CD4-positive, alpha-beta T cell treated with Interleukin-4 for 4 hours (primary cell): ENCODE data around the gene SLC6A9.

Source experiments
- DNase-seq: peaks from one replicate; pipeline ENCODE4 v3.0.0-alpha.2; 2020

Gene SLC6A9

GRCh38 chr1:44031252-44032169 is at the start of gene SLC6A9:
Gene SLC6A9, minus strand, starts transcription at chr1:44031462. Its CDS starts 7,185 bp downstream, at chr1:44024277.
- no peak for DNase-seq

- no peak for DNase-seq
Observed at GRCh38 chr1:44079566-44079965, 48.3 kb upstream of the SLC6A9 start.

GRCh38 chr1:44078104-44078503 is 46.8 kb upstream of the SLC6A9 start:
- no peak for DNase-seq

GRCh38 chr1:44077421-44077820 is 46.2 kb upstream of the SLC6A9 start:
- DNase-seq: no peak

GRCh38 chr1:44076066-44076465 is 44.8 kb upstream of the SLC6A9 start:
- no peak for DNase-seq

GRCh38 chr1:44074415-44074814 is 43.2 kb upstream of the SLC6A9 start:
- DNase-seq: no peak

GRCh38 chr1:44073528-44073927 is 42.3 kb upstream of the SLC6A9 start:
- DNase-seq: no peak

- DNase-seq: no peak
Observed at GRCh38 chr1:44072821-44073220, 41.6 kb upstream of the SLC6A9 start.

- DNase-seq: no peak
Observed at GRCh38 chr1:44072204-44072603, 40.9 kb upstream of the SLC6A9 start.

GRCh38 chr1:44071461-44071860 is 40.2 kb upstream of the SLC6A9 start:
- DNase-seq: no peak

- DNase-seq: no peak
Observed at GRCh38 chr1:44068442-44068921, 37.2 kb upstream of the SLC6A9 start.

GRCh38 chr1:44067266-44068250 is 36.3 kb upstream of the SLC6A9 start:
- no peak for DNase-seq

- no peak for DNase-seq
Observed at GRCh38 chr1:44062656-44063179, 31.5 kb upstream of the SLC6A9 start.

GRCh38 chr1:44061857-44062256 is 30.6 kb upstream of the SLC6A9 start:
- DNase-seq: no peak

GRCh38 chr1:44060830-44061267 is 29.6 kb upstream of the SLC6A9 start:
- no peak for DNase-seq

GRCh38 chr1:44059664-44060355 is 28.5 kb upstream of the SLC6A9 start:
- DNase-seq: no peak

- no peak for DNase-seq
Observed at GRCh38 chr1:44059212-44059611, 27.9 kb upstream of the SLC6A9 start.

GRCh38 chr1:44057293-44057692 is 26.0 kb upstream of the SLC6A9 start:
- no peak for DNase-seq

- DNase-seq: no peak
Observed at GRCh38 chr1:44053394-44053793, 22.1 kb upstream of the SLC6A9 start.

- DNase-seq: no peak
Observed at GRCh38 chr1:44050261-44050660, 19.0 kb upstream of the SLC6A9 start.

GRCh38 chr1:44049839-44050238 is 18.6 kb upstream of the SLC6A9 start:
- DNase-seq: no peak

- DNase-seq: no peak
Observed at GRCh38 chr1:44048532-44049215, 17.4 kb upstream of the SLC6A9 start.
